Ramos (cell line): ENCODE data around the gene GPAT3.
"Not testable (repeated sequence)": the region's sequence is repeated elsewhere in the genome, so short reads cannot be mapped to it uniquely, and the experiment has no call there.

Source experiments
- in situ Hi-C: fragments of 300-500 bp; cut with MboI; formaldehyde crosslinking; loops from one replicate; pipeline ENCODE4 v1.14.3; 2022; ENCODE audit warnings: low sequenced_read_pairs; ENCODE audit not compliant: unreplicated experiment

GPAT3 gene

GRCh38 chr4:83591056-83591455 is 55.1 kb downstream of the GPAT3 start:
- in situ Hi-C loops = no loop called here

GRCh38 chr4:83591730-83592129 is 55.8 kb downstream of the GPAT3 start:
- in situ Hi-C loops = no loop called here

DNA sequence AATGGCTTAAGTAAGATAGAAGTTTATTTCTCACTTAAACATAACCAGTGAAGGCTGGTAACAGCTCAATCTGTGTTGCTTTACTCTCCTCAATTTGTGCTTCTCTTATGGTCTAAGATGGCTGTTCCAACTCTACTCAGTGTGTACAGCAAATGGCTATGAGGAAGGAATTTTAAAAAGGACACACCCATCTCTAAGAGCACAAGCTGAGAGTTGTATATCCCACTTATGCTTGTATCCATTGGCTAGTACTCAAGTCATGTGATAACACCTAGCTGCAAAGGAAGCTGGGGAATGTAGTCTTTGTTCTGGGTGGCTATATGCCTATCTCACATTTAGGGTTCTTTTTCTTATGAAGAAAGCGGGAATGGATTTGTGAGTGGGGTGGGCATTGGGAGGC is 63.3 kb downstream of the GPAT3 start:
- in situ Hi-C loops = no loop called here

GRCh38 chr4:83603129-83603528 is 67.2 kb downstream of the GPAT3 start:
- in situ Hi-C loops = no loop called here

DNA sequence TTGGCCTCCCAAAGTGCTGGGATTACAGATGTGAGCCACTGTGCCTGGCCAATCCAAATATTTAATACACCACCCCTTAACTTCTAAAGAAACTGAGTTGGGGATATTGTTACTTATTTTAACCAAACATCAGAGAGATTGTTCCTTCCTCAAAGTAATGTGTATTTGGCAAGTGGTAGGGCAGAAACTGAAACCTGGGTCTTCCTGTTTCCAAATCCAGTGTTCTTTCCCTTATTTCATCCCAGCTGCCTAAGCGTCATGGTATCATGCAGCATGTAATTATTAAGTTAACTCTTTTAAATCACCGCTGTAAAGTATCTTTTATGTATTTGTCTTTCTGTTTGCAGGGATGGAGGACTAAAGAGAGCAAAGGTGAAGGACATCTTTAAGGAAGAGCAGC is 68.4 kb downstream of the GPAT3 start:
- in situ Hi-C loops = no loop called here

- in situ Hi-C loops = no loop called here
These were observed 69.3 kb downstream of the GPAT3 start for GRCh38 chr4:83605210-83605609.

DNA sequence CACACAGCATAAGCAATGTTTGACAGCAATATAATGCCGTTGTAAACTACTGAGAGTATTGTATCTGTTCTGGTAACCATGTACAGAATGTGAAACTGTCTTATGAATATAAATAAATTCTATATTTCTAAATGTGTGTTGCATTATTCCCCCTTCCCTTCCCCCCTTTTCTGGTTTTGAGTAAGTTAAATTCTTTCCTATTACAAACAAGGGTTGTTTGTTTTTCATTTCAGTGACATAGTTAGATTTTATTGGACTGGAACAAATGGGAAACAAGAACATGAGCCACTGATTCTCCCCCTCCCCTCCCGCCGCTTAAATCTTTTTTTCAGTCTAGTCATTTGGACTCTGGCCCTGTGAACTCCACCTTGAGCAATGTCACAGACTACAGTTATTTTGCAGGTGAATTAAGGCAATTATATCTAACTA is 69.8 kb downstream of the GPAT3 start:
- in situ Hi-C loops = no loop called here

DNA sequence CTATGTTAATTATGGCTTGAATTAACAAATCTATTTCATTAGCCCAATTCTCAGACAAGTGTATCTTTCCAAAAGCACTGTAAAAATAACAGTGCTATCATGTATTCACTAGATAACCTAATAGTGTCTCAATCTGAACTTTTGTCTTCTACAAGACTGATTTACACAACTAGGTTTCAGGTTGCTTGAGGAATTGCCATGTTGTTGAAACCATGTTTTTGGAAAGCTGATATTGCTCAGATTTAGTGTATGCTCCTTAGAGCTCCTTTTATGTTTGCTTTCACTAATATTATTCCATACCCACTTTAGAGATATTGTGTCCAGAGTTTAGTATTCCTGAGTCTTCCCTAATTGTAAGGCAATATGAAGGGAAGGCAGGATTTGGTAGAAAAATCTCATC is 70.6 kb downstream of the GPAT3 start:
- in situ Hi-C loops = no loop called here

DNA sequence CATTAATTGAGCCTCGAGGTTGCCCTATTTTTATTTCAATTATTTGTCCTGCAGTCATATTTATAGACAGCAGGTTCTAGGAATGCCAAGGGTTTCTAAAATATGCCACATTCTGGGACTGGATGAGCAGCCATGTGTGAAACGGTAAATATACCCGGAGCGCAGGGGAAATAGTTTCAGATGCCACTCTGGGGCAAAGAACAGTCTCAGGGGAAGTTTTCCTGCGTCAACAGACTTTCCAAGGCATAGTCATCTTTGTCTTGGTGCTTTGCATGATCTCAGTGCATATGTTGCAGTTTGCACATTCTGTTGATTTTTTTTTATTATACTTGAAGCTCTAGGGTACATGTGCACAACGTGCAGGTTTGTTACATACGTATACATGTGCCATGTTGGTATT is 71.0 kb downstream of the GPAT3 start:
- in situ Hi-C loops = no loop called here

- in situ Hi-C loops = no loop called here
These were observed 73.5 kb downstream of the GPAT3 start for GRCh38 chr4:83609365-83609764.

DNA sequence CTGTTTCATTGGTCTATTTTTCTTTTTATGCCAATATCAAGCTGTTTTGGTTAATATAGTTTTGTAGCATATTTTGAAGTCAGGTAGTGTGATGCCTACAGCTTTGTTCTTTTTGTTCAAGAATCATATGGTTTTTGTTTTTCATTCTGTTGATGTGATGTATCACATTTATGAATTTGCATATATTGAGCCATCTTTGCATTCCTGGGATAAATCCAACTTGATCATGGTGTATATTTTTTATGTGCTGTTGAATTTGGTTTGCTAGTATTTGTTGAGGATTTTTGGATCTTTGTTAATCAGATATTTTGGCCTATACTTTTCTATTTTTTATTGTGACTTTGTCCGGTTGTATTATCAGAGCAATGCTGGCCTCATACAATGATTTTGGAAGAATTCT is 74.8 kb downstream of the GPAT3 start:
- in situ Hi-C loops = no loop called here

DNA sequence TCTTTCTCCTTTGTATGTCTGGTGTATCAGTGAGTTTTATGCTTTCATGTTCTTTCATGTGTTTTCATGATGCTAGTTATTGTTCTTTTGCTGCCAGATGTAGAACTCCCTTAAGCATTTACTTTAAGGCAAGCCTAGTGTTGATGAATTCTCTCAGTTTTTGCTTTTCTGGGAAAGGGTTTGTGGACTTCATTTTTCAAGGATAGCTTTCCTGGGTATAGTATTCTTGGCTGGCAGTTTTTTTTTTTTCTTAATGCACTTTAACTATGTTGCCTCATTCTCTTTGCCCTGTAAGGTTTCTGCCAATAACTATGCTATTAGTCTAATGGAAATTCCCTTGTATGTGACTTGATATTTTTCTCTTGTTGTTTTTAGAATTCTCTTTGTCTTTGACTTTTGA is 77.1 kb downstream of the GPAT3 start:
- in situ Hi-C loops = no loop called here

DNA sequence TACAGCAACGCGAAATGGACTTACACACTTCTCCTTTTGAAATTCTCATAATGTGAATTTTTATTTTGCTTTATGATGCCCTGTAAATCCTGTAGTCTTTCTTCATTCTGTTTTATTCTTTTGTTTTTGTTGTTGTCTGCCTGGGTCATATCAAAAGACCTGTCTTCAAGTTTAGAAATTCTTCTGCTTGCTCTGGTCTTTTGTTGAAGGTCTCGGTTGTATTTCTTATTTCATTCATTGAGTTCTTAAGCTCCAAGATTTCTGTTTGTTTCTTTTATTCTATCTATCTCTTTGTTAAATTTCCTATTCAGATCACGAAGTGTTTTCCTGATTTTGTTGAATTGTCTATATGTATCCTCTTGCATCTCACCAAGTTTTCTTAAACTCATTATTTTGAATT is 78.1 kb downstream of the GPAT3 start:
- in situ Hi-C loops = no loop called here

- in situ Hi-C loops = no loop called here
These were observed 80.3 kb downstream of the GPAT3 start for GRCh38 chr4:83616252-83616651.

DNA sequence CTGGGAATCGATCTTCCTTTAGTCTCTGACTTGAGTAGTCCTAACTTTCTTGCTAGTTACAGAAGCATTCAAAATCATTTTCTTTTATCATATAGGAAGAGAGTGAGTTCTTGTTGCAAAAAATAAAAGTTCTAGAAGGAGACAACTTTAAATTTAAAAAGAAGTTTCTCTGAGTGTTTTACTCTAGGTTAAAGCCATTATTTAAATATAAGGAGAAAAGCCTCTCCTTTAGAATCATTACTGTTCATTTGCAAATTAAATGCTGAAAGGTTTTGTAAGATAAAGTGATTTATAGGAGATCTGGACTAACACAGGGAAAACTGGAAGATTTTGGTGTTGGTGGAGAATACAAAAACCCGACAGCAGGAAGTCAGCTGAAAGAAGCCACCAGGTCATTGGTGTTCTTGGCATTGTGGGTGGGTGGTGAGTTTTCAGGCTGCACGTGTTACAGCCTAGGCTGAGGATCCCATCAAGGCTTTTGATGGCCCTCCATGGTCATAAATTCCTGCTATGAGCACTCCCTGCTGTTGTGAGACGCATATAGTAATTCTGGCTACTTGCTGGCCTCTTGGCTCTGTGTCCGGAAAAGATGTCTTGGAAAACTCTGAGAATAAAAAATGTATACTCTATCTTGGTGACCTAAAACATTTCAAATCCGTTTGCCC is 81.6 kb downstream of the GPAT3 start:
- in situ Hi-C loops = no loop called here

DNA sequence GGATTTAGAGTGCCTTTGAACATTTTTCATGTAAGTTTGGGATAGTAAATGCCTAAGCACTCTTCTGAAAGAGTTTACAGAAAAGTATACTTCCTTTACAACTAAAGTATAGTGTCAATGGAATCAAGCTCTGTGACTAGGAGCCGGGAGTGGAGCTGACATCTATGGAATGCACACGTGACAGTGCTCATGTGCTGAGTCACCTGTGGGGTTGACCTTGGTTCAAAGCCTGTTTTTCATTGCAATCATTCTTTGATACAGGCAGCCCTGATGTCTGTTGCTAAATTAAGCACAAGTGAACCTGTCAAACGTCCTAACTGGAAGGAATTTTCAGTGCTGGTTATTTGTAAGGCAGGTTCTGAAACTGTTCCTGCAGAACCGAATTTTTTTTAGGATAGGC is 82.5 kb downstream of the GPAT3 start:
- in situ Hi-C loops = no loop called here

- in situ Hi-C loops = no loop called here
These were observed 83.2 kb downstream of the GPAT3 start for GRCh38 chr4:83618991-83619645.

DNA sequence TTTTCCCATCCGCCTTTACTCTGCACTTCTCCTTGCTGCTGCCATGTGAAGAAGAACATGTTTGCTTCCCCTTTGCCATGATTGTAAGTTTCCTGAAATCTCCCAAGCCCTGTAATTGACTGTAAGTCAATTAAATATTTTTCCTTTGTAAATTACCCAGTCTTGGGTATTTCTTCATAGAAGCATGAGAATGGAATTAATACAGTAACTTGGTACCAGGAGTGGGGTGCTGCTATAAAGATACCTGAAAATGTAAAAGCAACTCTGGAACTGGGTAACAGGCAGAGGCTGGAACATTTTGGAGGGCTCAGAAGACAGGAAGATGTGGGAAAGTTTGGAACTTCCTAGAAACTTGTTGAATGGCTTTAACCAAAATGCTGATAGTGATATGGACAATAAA is 86.2 kb downstream of the GPAT3 start:
- in situ Hi-C loops = not testable (repeated sequence)

GRCh38 chr4:83625821-83626220 is 89.9 kb downstream of the GPAT3 start:
- in situ Hi-C loops = loop anchor here (25.0 kb wide), 1 partner anchor 564 kb away; no protein-coding TSS in a partner anchor

- in situ Hi-C loops = loop anchor here (25.0 kb wide), 1 partner anchor 564 kb away; no protein-coding TSS in a partner anchor
These were observed 90.4 kb downstream of the GPAT3 start for GRCh38 chr4:83626245-83626836.

DNA sequence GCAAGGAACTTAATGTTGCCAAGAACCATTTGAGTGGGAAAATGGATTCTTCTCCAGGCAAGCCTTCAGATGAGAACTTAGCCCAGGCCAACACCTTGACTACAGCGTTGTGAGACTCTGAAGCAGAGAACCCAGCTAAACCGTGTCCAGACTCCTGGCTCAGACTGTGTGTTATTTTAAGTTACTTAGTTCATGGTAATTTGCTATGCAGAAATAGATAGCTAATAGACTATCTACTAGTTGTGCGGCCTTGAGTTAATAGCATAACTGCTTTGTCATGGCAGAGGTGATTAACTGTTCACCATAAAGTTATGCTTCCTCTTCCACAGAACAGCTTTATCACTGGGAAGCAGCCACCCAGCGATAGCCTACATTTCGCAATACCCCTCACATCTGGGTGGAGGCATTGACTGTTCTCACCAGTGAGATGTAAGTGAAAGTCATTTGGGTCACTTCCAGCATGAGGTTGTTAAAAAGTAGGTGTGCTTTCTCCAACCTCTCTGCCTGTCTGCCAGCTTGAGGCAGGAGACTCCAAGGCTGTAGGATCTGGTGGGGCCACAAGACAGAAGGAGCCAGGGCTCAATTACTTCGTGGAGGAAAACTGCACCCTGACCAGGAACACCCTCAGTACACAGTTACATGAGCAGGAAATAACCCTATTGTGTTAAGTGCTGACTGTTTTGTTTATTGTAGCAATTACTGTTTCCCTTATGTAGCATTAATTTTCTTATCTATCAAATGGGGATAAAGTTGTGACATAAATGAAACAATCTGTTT is 94.2 kb downstream of the GPAT3 start:
- in situ Hi-C loops = loop anchor here (10.0 to 25.0 kb wide), 3 partner anchors 115 to 568 kb away; no protein-coding TSS in a partner anchor
